H1 (cell line): Measurements from ENCODE around the gene ZNF468. TPM values are rescaled to one million over a fixed set of nuclear protein-coding genes. Genes with fewer than 3 reads are reported as not detected.

Source experiments
- CTCF ChIA-PET: fragments of 300-600 bp; sonication (Branson Sonifier 250); formaldehyde crosslinking; loops from one replicate; lab custom pipeline; 2021; ENCODE audit not compliant: partially characterized antibody; lab: Charles Lee
- POLR2A ChIA-PET: fragments of 300-600 bp; sonication (Branson Sonifier 250); formaldehyde crosslinking; loops from one replicate; lab custom pipeline; 2021; ENCODE audit warnings: inconsistent platforms; ENCODE audit not compliant: partially characterized antibody; lab: Charles Lee
- DNase-seq, 2 experiments: peaks; one replicate each; pipeline versions ENCODE4 v3.0.0 to v3.0.0-alpha.2; 2010 to 2022; ENCODE audit warnings: low spot score in 2 of 2, low read depth in 1 of 2, mixed read lengths in 1 of 2
- FAIRE-seq: peaks from 2 replicates; lab custom pipeline; 2011; peaks lifted over from hg19 to GRCh38; lab: Jason Lieb, UNC
- H2AFZ ChIP-seq: 2 replicates; pipeline ENCODE4 v1.8.1; 2012; ENCODE audit warnings: low read length, inconsistent platforms
- H2AK5ac ChIP-seq: 2 replicates; pipeline ENCODE4 v1.6.1; 2013; ENCODE audit warnings: low read depth, low read length
- H2BK120ac ChIP-seq: replicated peaks from 2 replicates; pipeline ENCODE3; 2013; ENCODE audit warnings: low read depth, low read length, inconsistent platforms
- H2BK12ac ChIP-seq: 2 replicates; pipeline ENCODE4 v1.6.1; 2013; ENCODE audit warnings: low read depth, low read length
- H2BK15ac ChIP-seq: 2 replicates; pipeline ENCODE4 v1.6.1; 2013; ENCODE audit warnings: low read length
- H2BK20ac ChIP-seq: 2 replicates; pipeline ENCODE4 v1.6.1; 2013; ENCODE audit warnings: low read length
- H2BK5ac ChIP-seq: 2 replicates; pipeline ENCODE4 v1.6.1; 2013; ENCODE audit warnings: low read depth, low read length
- H3K14ac ChIP-seq: 2 replicates; pipeline ENCODE4 v1.6.1; 2013; ENCODE audit warnings: inconsistent platforms; ENCODE audit not compliant: insufficient read length
- H3K18ac ChIP-seq: 2 replicates; pipeline ENCODE4 v1.6.1; 2013; ENCODE audit warnings: low read length; ENCODE audit errors: extremely low read depth
- H3K23ac ChIP-seq: 2 replicates; pipeline ENCODE4 v1.6.1; 2013; ENCODE audit warnings: inconsistent platforms; ENCODE audit not compliant: insufficient read length
- H3K23me2 ChIP-seq: 2 replicates; pipeline ENCODE4 v1.6.1; 2013; ENCODE audit warnings: low read depth, low read length
- H3K27ac ChIP-seq: 2 replicates; pipeline ENCODE4 v1.6.1; 2011; ENCODE audit warnings: low read depth, low read length, inconsistent platforms
- H3K27me3 ChIP-seq, 4 experiments: replicated peaks in 1 of 4; 1 replicate in 1 of 4; 2 replicates in 3 of 4; pipeline versions ENCODE4 v1.6.1 to v1.8.1; 2011 to 2013; ENCODE audit warnings: low read length in 3 of 4, mild to moderate bottlenecking in 3 of 4, inconsistent platforms in 2 of 4, mixed read lengths in 2 of 4, moderate library complexity in 1 of 4; ENCODE audit not compliant: control insufficient read depth in 3 of 4, insufficient read depth in 3 of 4; ENCODE audit errors: extremely low read depth in 1 of 4
- H3K36me3 ChIP-seq, 4 experiments: 2 replicates each; pipeline versions ENCODE4 v1.6.1 to v1.8.1; 2011 to 2013; ENCODE audit warnings: mild to moderate bottlenecking in 4 of 4, low read length in 3 of 4, moderate library complexity in 2 of 4, control low read depth in 1 of 4, inconsistent platforms in 1 of 4; ENCODE audit not compliant: insufficient read depth in 4 of 4, control insufficient read depth in 2 of 4
- H3K4ac ChIP-seq: replicated peaks from 2 replicates; pipeline ENCODE3; 2013; ENCODE audit warnings: low read length, low read depth, mixed read lengths, inconsistent platforms; ENCODE audit not compliant: insufficient read length
- H3K4me1 ChIP-seq, 4 experiments: replicated peaks in 1 of 4; 1 replicate in 1 of 4; 2 replicates in 3 of 4; pipeline versions ENCODE4 v1.6.1 to v1.8.1; 2011 to 2013; ENCODE audit warnings: low read length in 3 of 4, inconsistent platforms in 2 of 4, mixed read lengths in 1 of 4; ENCODE audit not compliant: insufficient read depth in 4 of 4, control insufficient read depth in 3 of 4
- H3K4me2 ChIP-seq, 2 experiments: 2 replicates each; pipeline versions ENCODE4 v1.6.1 to v1.8.1; 2011 to 2013; ENCODE audit warnings: low read depth in 2 of 2, low read length in 2 of 2, control low read depth in 1 of 2, inconsistent platforms in 1 of 2, mild to moderate bottlenecking in 1 of 2; ENCODE audit not compliant: insufficient read depth in 1 of 2
- H3K4me3 ChIP-seq, 4 experiments: fragments of 200-600, 300-600 bp in 1 of 4; sonication (generic), shearing (Covaris generic), sonication (Bioruptor Twin) in 1 of 4; 2 replicates each; pipeline versions ENCODE4 v1.5.1 to v1.8.1; 2011 to 2016; ENCODE audit warnings: low read length in 4 of 4, low read depth in 3 of 4, control low read depth in 2 of 4, inconsistent platforms in 2 of 4, mild to moderate bottlenecking in 2 of 4, mixed read lengths in 1 of 4, moderate library complexity in 1 of 4; ENCODE audit not compliant: insufficient read depth in 2 of 4; ENCODE audit errors: extremely low read depth in 1 of 4
- H3K56ac ChIP-seq: replicated peaks from 2 replicates; pipeline ENCODE3; 2013; ENCODE audit warnings: low read depth, mild to moderate bottlenecking, mixed read lengths, low read length, inconsistent platforms; ENCODE audit not compliant: insufficient read length
- H3K79me1 ChIP-seq: 2 replicates; pipeline ENCODE4 v1.6.1; 2013; ENCODE audit warnings: low read depth, low read length, control low read depth
- H3K79me2 ChIP-seq, 2 experiments: 2 replicates each; pipeline versions ENCODE4 v1.6.1 to v1.8.1; 2012 to 2013; ENCODE audit warnings: low read length in 2 of 2, mild to moderate bottlenecking in 2 of 2, inconsistent platforms in 1 of 2; ENCODE audit not compliant: insufficient read depth in 2 of 2, control insufficient read depth in 1 of 2
- H3K9ac ChIP-seq, 4 experiments: replicated peaks in 1 of 4; 1 replicate in 1 of 4; 2 replicates in 3 of 4; pipeline versions ENCODE4 v1.6.1 to v1.8.1; 2011 to 2013; ENCODE audit warnings: low read depth in 3 of 4, low read length in 3 of 4, control low read depth in 2 of 4, mild to moderate bottlenecking in 2 of 4, moderate library complexity in 2 of 4, inconsistent platforms in 1 of 4; ENCODE audit errors: extremely low read depth in 1 of 4
- H3K9me3 ChIP-seq, 2 experiments: 2 replicates each; pipeline versions ENCODE4 v1.6.1 to v1.8.1; 2012 to 2013; ENCODE audit warnings: mild to moderate bottlenecking in 2 of 2, moderate library complexity in 2 of 2, control low read depth in 1 of 2, inconsistent platforms in 1 of 2, low read depth in 1 of 2, low read length in 1 of 2, mixed read lengths in 1 of 2; ENCODE audit not compliant: insufficient read depth in 2 of 2
- H4K20me1 ChIP-seq, 2 experiments: replicated peaks in 1 of 2; 2 replicates each; pipeline versions ENCODE3 to v1.8.1; 2011 to 2013; ENCODE audit warnings: inconsistent platforms in 2 of 2, low read length in 2 of 2, mild to moderate bottlenecking in 1 of 2; ENCODE audit not compliant: insufficient read depth in 2 of 2, control insufficient read depth in 1 of 2
- H4K5ac ChIP-seq: 2 replicates; pipeline ENCODE4 v1.6.1; 2013; ENCODE audit warnings: low read length, low read depth, mixed read lengths, inconsistent platforms; ENCODE audit not compliant: insufficient read length
- H4K8ac ChIP-seq: 2 replicates; pipeline ENCODE4 v1.8.0; 2013; ENCODE audit warnings: mild to moderate bottlenecking, moderate library complexity, low read length, inconsistent platforms; ENCODE audit not compliant: insufficient read depth; ENCODE audit errors: extremely low read depth
- H4K91ac ChIP-seq: replicated peaks from 2 replicates; pipeline ENCODE3; 2013; ENCODE audit warnings: low read length, mixed read lengths, inconsistent platforms; ENCODE audit not compliant: insufficient read length
- BRCA1 ChIP-seq: IDR thresholded peaks from 2 replicates; pipeline ENCODE4 v1.6.1; 2012; ENCODE audit warnings: low read depth, low read length, improper control_type of control experiment
- EZH2 ChIP-seq: fragments of 200-600 bp; sonication (generic); IDR thresholded peaks from 2 replicates; pipeline ENCODE4 v1.7.1; 2012; ENCODE audit warnings: low read depth, mild to moderate bottlenecking, moderate library complexity, low read length, inconsistent platforms; ENCODE audit not compliant: severe bottlenecking
- FOSL1 ChIP-seq: IDR thresholded peaks from 2 replicates; pipeline ENCODE4 v1.6.1; 2011; ENCODE audit warnings: mild to moderate bottlenecking, low read depth, low read length, moderate library complexity; ENCODE audit not compliant: insufficient read depth
- HDAC2 ChIP-seq, 2 experiments: fragments of 300-600 bp in 1 of 2; sonication (generic) in 1 of 2; IDR thresholded peaks; 2 replicates each; pipeline ENCODE4 v1.6.1; 2011 to 2012; ENCODE audit warnings: low read depth in 2 of 2, low read length in 2 of 2, mild to moderate bottlenecking in 2 of 2, moderate library complexity in 2 of 2, borderline replicate concordance in 1 of 2, inconsistent platforms in 1 of 2
- RBBP5 ChIP-seq: IDR thresholded peaks from 2 replicates; pipeline ENCODE4 v1.7.1; 2012; ENCODE audit warnings: low read depth, mild to moderate bottlenecking, inconsistent platforms, low read length, moderate library complexity, borderline replicate concordance
- SAP30 ChIP-seq: fragments of 300-600 bp; sonication (generic); IDR thresholded peaks from 2 replicates; pipeline ENCODE4 v1.7.1; 2012; ENCODE audit warnings: low read length, moderate library complexity, mild to moderate bottlenecking, inconsistent platforms; ENCODE audit not compliant: insufficient read depth, insufficient replicate concordance
- SIN3A ChIP-seq, 2 experiments: IDR thresholded peaks in 1 of 2; conservative IDR thresholded peaks in 1 of 2; 2 replicates each; pipeline ENCODE4 v1.6.1; 2011 to 2012; ENCODE audit warnings: low read length in 2 of 2, improper control_type of control experiment in 1 of 2, low read depth in 1 of 2, mild to moderate bottlenecking in 1 of 2
- SP1 ChIP-seq: IDR thresholded peaks from 2 replicates; pipeline ENCODE4 v1.6.1; 2011; ENCODE audit warnings: low read depth, low read length
- SP2 ChIP-seq: IDR thresholded peaks from 2 replicates; pipeline ENCODE4 v1.6.1; 2012; ENCODE audit warnings: mild to moderate bottlenecking, low read length, inconsistent platforms
- TCF12 ChIP-seq: IDR thresholded peaks from 2 replicates; pipeline ENCODE4 v1.6.1; 2011; ENCODE audit warnings: low read depth, mild to moderate bottlenecking, low read length
- TEAD4 ChIP-seq: IDR thresholded peaks from 2 replicates; pipeline ENCODE4 v1.6.1; 2012; ENCODE audit warnings: low read depth, low read length, inconsistent platforms, mixed read lengths
- WGBS, 2 experiments: shearing (Covaris generic) in 1 of 2; methylation state at CpG; one replicate each; pipeline versions ENCODE4 v1.1.6 to v1.1.7; 2013 to 2015; ENCODE audit warnings: low lambda C conversion rate in 2 of 2, mixed read lengths in 2 of 2, inconsistent platforms in 1 of 2, low coverage in 1 of 2, missing lambda C conversion rate in 1 of 2; ENCODE audit not compliant: insufficient replicate concordance in 2 of 2, insufficient coverage in 1 of 2, insufficient read length in 1 of 2; ENCODE audit errors: extremely low coverage in 1 of 2, missing lambda C conversion rate in 1 of 2; 5-methylcytosine and 5-hydroxymethylcytosine counted together
- polyA plus RNA-seq, 7 experiments: library from polyadenylated mRNA; depleted of rRNA in 3 of 7; stranded (reverse) in 5 of 7; unstranded in 2 of 7; fragments of >200 nt in 5 of 7; fragments of 200-250 nt in 2 of 7; gene quantifications; 1 replicate in 5 of 7; 2 replicates in 1 of 7; 4 replicates in 1 of 7; pipeline versions ENCODE4 v1.2.1 to v1.2.3, GENCODE V29; 2011 to 2013; ENCODE audit warnings: missing spikeins in 2 of 7, mixed read lengths in 2 of 7
- total RNA-seq: library from RNA; stranded (reverse); fragmentation: NEBNext Ultra II Directional; extraction: Animal tissue kit (Norgen Biotek cat#: 25700); gene quantifications from 2 replicates; pipeline ENCODE4 v1.2.1, GENCODE V29; 2021

The ZNF468 gene
- total and polyA plus RNA-seq, 2 of the 8 experiments (the other 6 are each of a cell fraction or from before 2014, with no cell fraction given): 13.5 to 26.1 TPM

DNA sequence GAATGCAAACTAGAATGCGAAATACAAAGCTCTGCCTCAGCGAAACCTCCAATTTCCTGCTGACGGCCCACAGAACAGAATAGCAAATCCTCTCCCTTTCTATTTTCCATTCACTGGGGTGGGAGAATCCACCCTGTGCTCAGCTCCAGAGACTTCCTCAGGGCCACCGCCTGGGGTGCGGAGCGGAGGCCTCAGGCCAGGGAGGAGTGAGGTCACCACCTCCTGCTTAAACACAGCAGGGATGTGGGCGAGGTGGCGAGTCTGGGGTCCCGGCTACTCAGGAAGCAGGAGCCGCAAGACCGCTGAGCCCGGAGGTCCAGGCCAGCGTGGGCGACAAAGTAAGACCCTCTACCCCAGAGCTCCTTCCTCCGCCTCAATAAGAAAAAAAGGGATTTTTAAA is 40.7 kb upstream of the ZNF468 start:
- TF ChIP-seq SP2 (no peak), BRCA1 (no peak), SIN3A (conservative IDR thresholded peaks at IDR 0.05 in 1 of 2, IDR thresholded peaks at IDR 0.05 in 1 of 2; ENCODE audit: low read depth in 1 of 2, low read length in 2 of 2) (no peak), RBBP5 (no peak), EZH2 (no peak), FOSL1 (no peak), TEAD4 (no peak), SAP30 (no peak), TCF12 (no peak), SP1 (no peak), HDAC2 (IDR thresholded peaks at IDR 0.05; ENCODE audit: borderline replicate concordance in 1 of 2, low read depth in 2 of 2, low read length in 2 of 2) (no peak)
- H4K20me1 ChIP-seq: peaks cover 0 to 3% of the 10 kb centered on the region in 2 experiments
- H3K79me2 ChIP-seq: peaks cover 3 to 37% of the 10 kb centered on the region in 2 experiments; a peak in 2 of 4 replicates
- DNase-seq (peak in 1 of 2 experiments; percentile 54), FAIRE-seq (no peak)
- H2AFZ ChIP-seq: peak overlapping the region; percentile 45; the same call in 1 of the 2 replicates
- no peak overlapping the region for H3K23ac ChIP-seq
- WGBS, 2 experiments: 64% methylated on average over 15 of the region's 15 CpGs; no CpG with 5 or more reads in 1 of the 2 experiments
- H4K5ac ChIP-seq: no peak overlapping the region
- H2BK12ac ChIP-seq: no peak overlapping the region
- peak overlapping the region; percentile 12 to 97 (median 88); a peak in 5 of 8 replicates for H3K4me3 ChIP-seq
- no peak overlapping the region for H2BK15ac ChIP-seq
- H3K9ac ChIP-seq: no peak overlapping the region
- peaks cover 4% of the 10 kb centered on the region; the same call in 1 of the 2 replicates for H3K23me2 ChIP-seq
- H3K14ac ChIP-seq: no peak overlapping the region
- no peak overlapping the region for H2BK5ac ChIP-seq
- H3K56ac ChIP-seq: no peak overlapping the region
- H3K27ac ChIP-seq: no peak overlapping the region
- no peak overlapping the region for H2BK120ac ChIP-seq
- peaks cover 0 to 8% (median 4%) of the 10 kb centered on the region in 4 experiments; a peak in 5 of 8 replicates for H3K36me3 ChIP-seq
- peak overlapping the region; percentile 43; the same call in 1 of the 2 replicates for H3K18ac ChIP-seq
- H3K4me1 ChIP-seq: peaks cover 3 to 8% (median 5%) of the 10 kb centered on the region in 4 experiments; a peak in 6 of 7 replicates
- H3K79me1 ChIP-seq: peaks cover 8% of the 10 kb centered on the region
- H2BK20ac ChIP-seq: no peak overlapping the region
- no peaks in the 10 kb centered on the region for H3K27me3 ChIP-seq
- no peaks in the 10 kb centered on the region for H3K9me3 ChIP-seq
- peak overlapping the region; percentile 63 to 79 for H3K4me2 ChIP-seq
- no peak overlapping the region for H3K4ac ChIP-seq
- no peak overlapping the region for H4K8ac ChIP-seq
- H2AK5ac ChIP-seq: no peak overlapping the region
- POLR2A ChIA-PET: interaction anchor here (0.9 to 2.5 kb wide), 8 partner anchors 13 to 96 kb away, joined by 3 to 9 read pairs (median 4); partner anchors contain the start of gene ZNF816
- CTCF ChIA-PET: interaction anchor here (1.3 to 1.4 kb wide), 2 partner anchors 96 to 122 kb away, joined by 3 to 8 read pairs; no protein-coding TSS in a partner anchor
- no peak overlapping the region for H4K91ac ChIP-seq
